GM23338 (cell line): ENCODE measurements around the gene STEAP1B. TPM values are rescaled to one million over a fixed set of nuclear protein-coding genes. Genes with fewer than 3 reads are reported as not detected.

Experiments
- ATAC-seq: fragments of 200-7000 bp; cut with Tn5 transposase; 3 replicates; pipeline ENCODE4 v1.9.1; 2020
- DNase-seq: peaks from one replicate; pipeline ENCODE4 v3.0.0-alpha.2; 2015; ENCODE audit warnings: low spot score
- H2AFZ ChIP-seq: fragments of 200-600 bp; sonication (generic); 2 replicates; pipeline ENCODE4 v1.8.0; 2016; ENCODE audit warnings: antibody characterized with exemption, mild to moderate bottlenecking, moderate library complexity
- H3F3A ChIP-seq: fragments of 200-600 bp; sonication (generic); replicated peaks from 2 replicates; pipeline ENCODE4 v1.8.0; 2017; ENCODE audit warnings: antibody characterized with exemption, mixed run types, low read depth
- H3K27ac ChIP-seq: fragments of 200-600 bp; sonication (generic); 2 replicates; pipeline ENCODE4 v1.6.1; 2016; ENCODE audit warnings: low read depth
- H3K27me3 ChIP-seq: fragments of 200-600 bp; sonication (generic); 2 replicates; pipeline ENCODE4 v1.8.0; 2016; ENCODE audit warnings: mild to moderate bottlenecking, mixed run types, moderate library complexity; ENCODE audit not compliant: insufficient read depth
- H3K36me3 ChIP-seq: fragments of 200-600 bp; sonication (generic); 2 replicates; pipeline ENCODE4 v1.8.0; 2016; ENCODE audit warnings: mild to moderate bottlenecking; ENCODE audit not compliant: insufficient read depth
- H3K4me1 ChIP-seq: fragments of 200-600 bp; sonication (generic); 2 replicates; pipeline ENCODE4 v1.8.0; 2016; ENCODE audit warnings: mild to moderate bottlenecking, moderate library complexity; ENCODE audit not compliant: insufficient read depth
- H3K4me2 ChIP-seq: fragments of 200-600 bp; sonication (generic); 2 replicates; pipeline ENCODE4 v1.7.1; 2017; ENCODE audit warnings: mixed run types
- H3K4me3 ChIP-seq: fragments of 200-600 bp; sonication (generic); 2 replicates; pipeline ENCODE4 v1.6.1; 2016; ENCODE audit warnings: mixed run types
- H3K79me2 ChIP-seq: fragments of 200-600 bp; sonication (generic); replicated peaks from 2 replicates; pipeline ENCODE4 v1.8.0; 2017; ENCODE audit warnings: mild to moderate bottlenecking; ENCODE audit not compliant: insufficient read depth
- H3K9me2 ChIP-seq: fragments of 200-600 bp; sonication (generic); 2 replicates; pipeline ENCODE4 v1.8.0; 2017; ENCODE audit not compliant: insufficient read depth
- H4K20me1 ChIP-seq: fragments of 200-600 bp; sonication (generic); replicated peaks from 2 replicates; pipeline ENCODE4 v1.8.0; 2017; ENCODE audit warnings: mild to moderate bottlenecking; ENCODE audit not compliant: insufficient read depth
- H3K27ac Mint-ChIP-seq: 2 replicates; pipeline ENCODE4 v1.8.0; 2020; ENCODE audit warnings: inconsistent platforms, mild to moderate bottlenecking, moderate library complexity, mixed read lengths
- H3K27me3 Mint-ChIP-seq: 3 replicates; pipeline ENCODE4 v1.8.0; 2022; ENCODE audit warnings: low read depth, mild to moderate bottlenecking, moderate library complexity, mixed read lengths, inconsistent platforms; ENCODE audit not compliant: insufficient read depth, poor library complexity
- H3K36me3 Mint-ChIP-seq: 3 replicates; pipeline ENCODE4 v1.8.0; 2021; ENCODE audit warnings: low read depth, mild to moderate bottlenecking, inconsistent platforms, moderate library complexity, mixed read lengths
- H3K4me1 Mint-ChIP-seq: 3 replicates; pipeline ENCODE4 v1.8.0; 2020; ENCODE audit warnings: mild to moderate bottlenecking, inconsistent platforms, mixed read lengths
- H3K4me3 Mint-ChIP-seq: 3 replicates; pipeline ENCODE4 v1.8.0; 2021; ENCODE audit warnings: moderate library complexity, mild to moderate bottlenecking, inconsistent platforms, mixed read lengths
- H3K9me3 Mint-ChIP-seq: 3 replicates; pipeline ENCODE4 v1.8.0; 2020; ENCODE audit warnings: moderate library complexity, mild to moderate bottlenecking, inconsistent platforms, mixed read lengths
- ETS1 ChIP-seq: IDR thresholded peaks from 2 replicates; pipeline ENCODE4 v1.6.1; 2016; ENCODE audit warnings: antibody characterized with exemption
- EZH2 ChIP-seq: fragments of 200-600 bp; sonication (generic); IDR thresholded peaks from one replicate; pipeline ENCODE4 v1.8.0; 2017; ENCODE audit warnings: antibody characterized with exemption, mild to moderate bottlenecking, low read depth; ENCODE audit not compliant: unreplicated experiment
- EZH2phosphoT487 ChIP-seq: fragments of 200-600 bp; sonication (generic); IDR thresholded peaks from one replicate; pipeline ENCODE4 v1.8.1; 2018; ENCODE audit warnings: antibody characterized with exemption; ENCODE audit not compliant: unreplicated experiment
- JUNB ChIP-seq: IDR thresholded peaks from one replicate; pipeline ENCODE4 v1.6.1; 2016; ENCODE audit warnings: antibody characterized with exemption; ENCODE audit not compliant: unreplicated experiment
- NANOG ChIP-seq: IDR thresholded peaks from 2 replicates; pipeline ENCODE4 v1.6.1; 2016; ENCODE audit warnings: antibody characterized with exemption, borderline replicate concordance
- POLR2AphosphoS5 ChIP-seq: IDR thresholded peaks from 2 replicates; pipeline ENCODE4 v1.6.1; 2016; ENCODE audit warnings: antibody characterized with exemption, low read depth
- STAT1 ChIP-seq: IDR thresholded peaks from one replicate; pipeline ENCODE4 v1.6.1; 2016; ENCODE audit warnings: antibody characterized with exemption; ENCODE audit not compliant: unreplicated experiment
- ZNF114 ChIP-seq: fragments of 250-450 bp; sonication (Bioruptor Pico); IDR thresholded peaks from 2 replicates; pipeline ENCODE4 v1.5.0; 2020; ENCODE audit warnings: mild to moderate bottlenecking, moderate library complexity
- ZNF331 ChIP-seq: fragments of 250-450 bp; sonication (Bioruptor Pico); IDR thresholded peaks from 2 replicates; pipeline ENCODE4 v1.5.0; 2020; ENCODE audit warnings: low read depth, mild to moderate bottlenecking, moderate library complexity
- polyA plus RNA-seq: library from polyadenylated mRNA; unstranded; fragments of >200 nt; fragmentation: Nextera tagmentation; extraction: Ambion mirVana; gene quantifications from 2 replicates; pipeline ENCODE4 v1.2.1, GENCODE V29; 2016
- total RNA-seq: library from RNA; depleted of rRNA; stranded (reverse); fragments of >200 nt; shearing (Covaris generic); gene quantifications from 2 replicates; pipeline ENCODE4 v1.2.3, GENCODE V29; 2014
- TF ChIP-seq, protein P1 (sequence below), 2 experiments: fragments of 200-600 bp in 1 of 2; sonication (generic) in 1 of 2; conservative IDR thresholded peaks; 2 replicates each; pipeline versions ENCODE4 v1.5.1 to v1.6.1; 2016 to 2017; ENCODE audit warnings: antibody characterized with exemption in 2 of 2, low read depth in 2 of 2, mild to moderate bottlenecking in 2 of 2, moderate library complexity in 1 of 2
- TF ChIP-seq, protein P2 (sequence below): IDR thresholded peaks from one replicate; pipeline ENCODE4 v1.6.1; 2018; ENCODE audit warnings: antibody characterized with exemption; ENCODE audit not compliant: unreplicated experiment

Gene STEAP1B
- total and polyA plus RNA-seq, 2 experiments from 2014 or later, result 4.9 to 16.5 TPM

- no peak overlapping the region for H3K27ac ChIP-seq
- H3K36me3 ChIP-seq, result no peaks in the 10 kb centered on the region
- Mint-ChIP-seq H3K36me3 (no peaks in the 10 kb centered on the region), H3K4me3 (no peak overlapping the region), H3K4me1 (peaks cover 24% of the 10 kb centered on the region), H3K27me3 (peaks cover 5% of the 10 kb centered on the region), H3K9me3 (no peaks in the 10 kb centered on the region), H3K27ac (peak overlapping the region; percentile 49)
- peaks cover 18% of the 10 kb centered on the region for H3K9me2 ChIP-seq
- no peak overlapping the region for H3K4me2 ChIP-seq
- H3K4me3 ChIP-seq, result no peak overlapping the region
- H4K20me1 ChIP-seq, result no peaks in the 10 kb centered on the region
- no peaks in the 10 kb centered on the region for H3K79me2 ChIP-seq
- peaks cover 15% of the 10 kb centered on the region for H3K4me1 ChIP-seq
- no peak for DNase-seq
- TF ChIP-seq POLR2AphosphoS5 (no peak), ZNF331 (CRISPR knock-in tag) (no peak), ZNF114 (CRISPR knock-in tag) (no peak), ETS1 (no peak), EZH2phosphoT487 (no peak), JUNB (no peak), NANOG (no peak), STAT1 (no peak), EZH2 (no peak)
- TF ChIP-seq, protein P1, sequence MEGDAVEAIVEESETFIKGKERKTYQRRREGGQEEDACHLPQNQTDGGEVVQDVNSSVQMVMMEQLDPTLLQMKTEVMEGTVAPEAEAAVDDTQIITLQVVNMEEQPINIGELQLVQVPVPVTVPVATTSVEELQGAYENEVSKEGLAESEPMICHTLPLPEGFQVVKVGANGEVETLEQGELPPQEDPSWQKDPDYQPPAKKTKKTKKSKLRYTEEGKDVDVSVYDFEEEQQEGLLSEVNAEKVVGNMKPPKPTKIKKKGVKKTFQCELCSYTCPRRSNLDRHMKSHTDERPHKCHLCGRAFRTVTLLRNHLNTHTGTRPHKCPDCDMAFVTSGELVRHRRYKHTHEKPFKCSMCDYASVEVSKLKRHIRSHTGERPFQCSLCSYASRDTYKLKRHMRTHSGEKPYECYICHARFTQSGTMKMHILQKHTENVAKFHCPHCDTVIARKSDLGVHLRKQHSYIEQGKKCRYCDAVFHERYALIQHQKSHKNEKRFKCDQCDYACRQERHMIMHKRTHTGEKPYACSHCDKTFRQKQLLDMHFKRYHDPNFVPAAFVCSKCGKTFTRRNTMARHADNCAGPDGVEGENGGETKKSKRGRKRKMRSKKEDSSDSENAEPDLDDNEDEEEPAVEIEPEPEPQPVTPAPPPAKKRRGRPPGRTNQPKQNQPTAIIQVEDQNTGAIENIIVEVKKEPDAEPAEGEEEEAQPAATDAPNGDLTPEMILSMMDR (conservative IDR thresholded peaks at IDR 0.05; ENCODE audit: low read depth in 2 of 2), result no peak
- TF ChIP-seq, protein P2, sequence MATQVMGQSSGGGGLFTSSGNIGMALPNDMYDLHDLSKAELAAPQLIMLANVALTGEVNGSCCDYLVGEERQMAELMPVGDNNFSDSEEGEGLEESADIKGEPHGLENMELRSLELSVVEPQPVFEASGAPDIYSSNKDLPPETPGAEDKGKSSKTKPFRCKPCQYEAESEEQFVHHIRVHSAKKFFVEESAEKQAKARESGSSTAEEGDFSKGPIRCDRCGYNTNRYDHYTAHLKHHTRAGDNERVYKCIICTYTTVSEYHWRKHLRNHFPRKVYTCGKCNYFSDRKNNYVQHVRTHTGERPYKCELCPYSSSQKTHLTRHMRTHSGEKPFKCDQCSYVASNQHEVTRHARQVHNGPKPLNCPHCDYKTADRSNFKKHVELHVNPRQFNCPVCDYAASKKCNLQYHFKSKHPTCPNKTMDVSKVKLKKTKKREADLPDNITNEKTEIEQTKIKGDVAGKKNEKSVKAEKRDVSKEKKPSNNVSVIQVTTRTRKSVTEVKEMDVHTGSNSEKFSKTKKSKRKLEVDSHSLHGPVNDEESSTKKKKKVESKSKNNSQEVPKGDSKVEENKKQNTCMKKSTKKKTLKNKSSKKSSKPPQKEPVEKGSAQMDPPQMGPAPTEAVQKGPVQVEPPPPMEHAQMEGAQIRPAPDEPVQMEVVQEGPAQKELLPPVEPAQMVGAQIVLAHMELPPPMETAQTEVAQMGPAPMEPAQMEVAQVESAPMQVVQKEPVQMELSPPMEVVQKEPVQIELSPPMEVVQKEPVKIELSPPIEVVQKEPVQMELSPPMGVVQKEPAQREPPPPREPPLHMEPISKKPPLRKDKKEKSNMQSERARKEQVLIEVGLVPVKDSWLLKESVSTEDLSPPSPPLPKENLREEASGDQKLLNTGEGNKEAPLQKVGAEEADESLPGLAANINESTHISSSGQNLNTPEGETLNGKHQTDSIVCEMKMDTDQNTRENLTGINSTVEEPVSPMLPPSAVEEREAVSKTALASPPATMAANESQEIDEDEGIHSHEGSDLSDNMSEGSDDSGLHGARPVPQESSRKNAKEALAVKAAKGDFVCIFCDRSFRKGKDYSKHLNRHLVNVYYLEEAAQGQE, result no peak
- no peaks in the 10 kb centered on the region for H3F3A ChIP-seq
- H3K27me3 ChIP-seq, result no peaks in the 10 kb centered on the region
- H2AFZ ChIP-seq, result no peak overlapping the region
- ATAC-seq, result no peak
Observed at GRCh38 chr7:22432203-22432718, 67.7 kb downstream of the STEAP1B start.
